Myocyte (in vitro differentiated cells): ENCODE measurements around the gene IGFN1. TPM values are rescaled to one million over a fixed set of nuclear protein-coding genes. Genes with fewer than 3 reads are reported as not detected.
"Not testable (repeated sequence)": the region's sequence is repeated elsewhere in the genome, so short reads cannot be mapped to it uniquely, and the experiment has no call there.

Experiments used
- DNase-seq: peaks from one replicate; pipeline ENCODE4 v3.0.0-alpha.2; 2012; ENCODE audit warnings: low read depth
- total RNA-seq: library from RNA; depleted of rRNA; stranded (reverse); fragments of >200 nt; gene quantifications from 2 replicates; pipeline ENCODE4 v1.2.3, GENCODE V29; 2014

IGFN1 gene
- total RNA-seq, 1 donor from 2014 or later = 0.29 TPM

DNA sequence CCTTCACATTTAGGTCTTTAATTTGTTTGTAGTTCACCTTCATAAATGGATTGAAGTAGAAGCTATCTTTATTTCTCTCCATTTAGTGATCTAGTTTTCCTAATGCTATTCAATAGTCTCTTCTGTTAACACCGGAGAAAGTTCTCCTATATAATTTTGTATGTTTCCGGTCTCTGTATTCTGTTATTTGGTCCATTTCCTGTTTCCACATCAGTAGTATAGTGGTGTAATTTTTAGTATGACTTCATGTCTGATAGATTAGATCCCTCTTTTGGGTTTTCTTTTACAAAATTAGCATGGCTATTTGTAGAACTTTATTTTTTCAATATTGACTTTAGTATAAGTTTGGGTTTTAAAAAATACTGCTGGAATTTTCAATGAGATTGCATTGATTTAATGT lies 51.1 kb downstream of the IGFN1 start:
- no peak for DNase-seq

GRCh38 chr1:201245082-201245481 lies 54.5 kb downstream of the IGFN1 start:
- no peak for DNase-seq

DNA sequence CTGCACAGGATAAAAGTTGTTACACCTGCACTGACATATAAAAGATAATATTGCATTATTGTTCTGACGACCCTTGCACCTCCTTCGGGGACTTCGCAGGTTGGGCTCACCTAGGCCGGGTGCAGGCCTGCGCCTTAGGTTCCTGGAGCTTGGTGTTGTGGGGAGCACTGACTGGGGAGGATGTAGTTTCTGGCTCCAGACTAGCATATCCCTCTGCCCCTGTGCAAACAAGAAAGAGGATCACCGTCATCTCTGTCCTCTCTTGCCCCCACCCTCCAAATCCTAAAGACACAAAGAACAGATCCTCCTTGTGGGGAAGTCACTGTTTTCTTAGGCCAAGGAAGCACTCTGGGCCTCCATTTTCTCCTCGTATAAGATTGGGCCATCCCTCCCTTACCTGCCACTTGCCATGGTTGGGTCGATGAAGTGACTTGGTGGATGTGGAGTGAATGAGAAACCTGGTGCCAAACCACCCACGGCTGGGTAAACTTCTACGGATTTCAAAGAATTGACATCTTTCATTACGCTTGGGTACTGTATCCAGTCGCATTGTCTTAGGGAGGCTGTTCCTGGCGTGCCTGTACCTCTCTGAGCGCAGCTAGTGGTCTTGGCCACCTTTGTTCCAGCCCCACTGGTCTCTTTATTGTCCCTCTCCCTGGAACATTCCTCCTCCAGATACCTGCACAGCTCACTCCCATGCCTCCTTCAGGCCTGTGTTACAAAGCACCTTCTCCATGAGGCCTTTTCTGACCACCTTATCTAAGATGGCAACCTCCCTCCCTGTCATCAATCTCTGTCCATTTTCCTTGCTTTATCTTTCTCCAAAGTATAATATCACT lies 58.3 kb downstream of the IGFN1 start:
- no peak for DNase-seq

GRCh38 chr1:201250326-201251011 lies 59.8 kb downstream of the IGFN1 start:
- no peak for DNase-seq

GRCh38 chr1:201251411-201251810 lies 60.8 kb downstream of the IGFN1 start:
- DNase-seq = no peak

GRCh38 chr1:201251851-201252430 lies 61.3 kb downstream of the IGFN1 start:
- no peak for DNase-seq

GRCh38 chr1:201252944-201253371 lies 62.3 kb downstream of the IGFN1 start:
- no peak for DNase-seq

DNA sequence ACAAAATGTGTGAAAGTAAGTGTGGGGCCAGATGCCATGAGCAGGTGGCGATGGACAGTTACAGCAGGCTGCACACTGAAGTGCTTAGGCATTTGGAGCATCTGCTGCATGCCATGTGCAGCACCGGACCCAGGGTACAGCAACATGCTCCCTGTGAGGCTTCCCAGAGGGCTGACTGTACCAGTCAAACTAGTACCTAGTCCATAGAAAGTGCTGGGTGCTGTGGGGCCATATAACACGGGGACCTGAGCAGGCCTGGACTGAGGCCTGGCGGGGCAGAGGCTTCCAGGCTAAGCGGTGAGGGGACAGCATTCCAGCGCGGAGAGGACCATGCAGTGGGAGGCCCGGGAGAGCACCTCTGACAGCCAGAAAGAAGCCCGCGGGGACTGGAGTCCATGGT lies 62.8 kb downstream of the IGFN1 start:
- peak; percentile 56 for DNase-seq

DNA sequence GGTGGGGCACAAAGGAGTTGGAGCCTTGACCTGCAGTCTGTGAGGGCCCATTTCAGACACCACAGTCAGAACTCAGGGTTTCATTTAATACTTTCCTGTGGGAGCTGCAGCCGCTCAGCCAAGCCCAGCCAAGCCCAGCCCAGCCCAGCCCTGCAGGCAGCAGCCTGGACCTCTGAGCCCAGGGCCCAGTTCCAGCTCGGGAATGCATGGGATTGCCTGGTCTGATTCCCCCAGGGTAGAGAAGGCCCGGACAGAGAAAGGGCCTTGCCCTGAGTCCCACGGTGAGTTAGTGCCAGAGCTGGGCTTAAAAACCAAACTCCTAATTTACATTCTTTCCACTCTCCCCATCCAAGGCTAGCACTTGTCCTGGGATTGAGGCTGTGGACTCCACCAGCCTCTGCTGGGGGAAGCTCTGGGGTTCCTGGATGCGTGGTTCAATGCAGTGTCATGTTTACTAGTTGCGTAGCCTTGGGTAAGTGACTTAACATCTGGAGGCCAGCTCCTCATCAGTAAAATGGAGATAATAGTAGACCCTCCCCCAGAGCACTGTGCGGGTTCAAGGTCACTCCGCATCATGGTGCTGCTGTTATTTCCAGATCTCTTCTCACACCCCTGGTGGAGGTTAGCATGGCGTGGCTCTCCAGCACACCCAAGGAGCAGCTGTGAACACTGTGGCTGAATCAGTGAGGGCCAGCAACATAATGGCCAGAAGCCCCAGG lies 63.4 kb downstream of the IGFN1 start:
- no peak for DNase-seq

DNA sequence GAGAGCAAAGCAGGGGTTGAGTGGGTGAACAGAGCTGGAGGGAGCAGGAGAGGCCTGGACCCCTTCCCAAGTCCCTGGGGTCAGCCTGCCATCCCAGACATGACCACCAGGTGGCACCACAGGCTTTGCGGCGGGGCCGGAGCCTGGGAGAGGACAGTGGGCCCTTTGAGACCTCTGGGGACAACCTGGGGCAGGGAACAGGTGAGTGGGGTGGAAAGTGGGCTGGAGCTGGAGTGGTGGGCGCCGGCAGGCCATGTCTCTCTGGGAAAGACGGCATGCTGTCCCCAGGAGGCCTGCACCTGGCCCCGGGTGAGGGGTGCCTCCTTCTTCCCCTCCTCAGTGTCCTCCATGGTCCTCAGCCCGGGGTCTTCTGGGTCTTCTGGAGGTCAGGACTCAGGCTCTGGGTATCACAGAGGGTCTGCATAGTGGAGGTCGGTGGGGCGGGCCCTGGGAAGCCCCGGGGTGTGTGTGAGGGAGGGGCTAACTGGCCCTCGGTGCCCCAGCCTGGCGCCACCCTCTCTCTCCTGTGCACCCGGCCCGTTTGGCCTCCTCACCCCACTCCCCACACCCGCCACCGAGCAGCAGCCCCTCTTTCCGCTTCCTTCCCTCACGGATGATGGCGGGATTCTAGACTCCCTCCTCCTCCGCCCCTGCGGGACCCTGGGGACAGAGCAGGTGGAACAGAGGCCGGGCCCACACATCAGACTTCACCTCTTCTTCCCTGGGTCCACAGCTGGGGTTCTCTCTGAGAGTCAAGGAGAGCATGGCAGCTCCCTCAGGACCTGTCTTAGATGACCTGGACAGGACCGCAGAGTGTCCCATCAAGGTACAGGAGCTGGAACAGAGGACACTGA lies 64.2 kb downstream of the IGFN1 start:
- peak; percentile 62 for DNase-seq

GRCh38 chr1:201255479-201256362 lies 65.1 kb downstream of the IGFN1 start:
- DNase-seq = no peak

- not testable (repeated sequence) for DNase-seq
Measured at GRCh38 chr1:201258132-201258531, 67.5 kb downstream of the IGFN1 start.

GRCh38 chr1:201258763-201259230 lies 68.2 kb downstream of the IGFN1 start:
- DNase-seq = no peak

DNA sequence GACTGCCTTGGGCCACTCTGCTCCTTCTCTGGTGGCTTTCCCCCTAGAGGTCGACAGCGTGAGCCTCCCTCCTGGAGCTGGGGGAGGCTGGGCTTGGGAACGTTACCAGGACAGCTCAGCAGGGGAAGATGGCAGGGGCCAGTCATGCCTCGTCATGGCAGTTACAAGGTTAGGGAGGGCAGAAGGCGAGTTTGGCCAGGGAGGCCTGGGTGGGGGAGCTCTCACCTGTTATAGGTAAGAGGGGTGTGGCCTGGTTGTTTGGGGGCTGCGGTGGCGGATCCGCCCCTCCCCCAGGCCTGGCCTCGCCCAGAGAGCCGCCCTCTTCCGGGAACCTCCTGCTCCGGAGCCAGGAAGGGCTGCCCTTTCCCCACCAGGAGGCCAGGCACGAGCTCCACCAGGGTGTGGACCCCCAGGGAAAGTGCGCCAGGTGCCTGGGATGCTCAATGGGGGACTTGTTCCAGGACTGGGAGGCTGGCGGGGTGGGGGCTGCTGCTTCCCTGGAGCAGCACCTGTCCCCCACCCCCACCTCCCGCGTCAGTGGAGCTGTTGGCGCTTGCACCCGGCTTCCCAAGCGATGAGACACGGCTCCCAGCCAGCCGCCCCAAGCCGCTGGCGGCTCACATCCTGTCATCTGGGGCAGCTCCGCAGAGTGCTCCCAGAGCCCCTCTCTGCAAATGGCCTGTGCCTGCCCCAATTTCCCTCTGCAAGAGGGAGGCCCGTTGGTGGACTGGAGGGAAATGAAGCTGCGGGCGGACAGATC lies 69.0 kb downstream of the IGFN1 start:
- DNase-seq = no peak

DNA sequence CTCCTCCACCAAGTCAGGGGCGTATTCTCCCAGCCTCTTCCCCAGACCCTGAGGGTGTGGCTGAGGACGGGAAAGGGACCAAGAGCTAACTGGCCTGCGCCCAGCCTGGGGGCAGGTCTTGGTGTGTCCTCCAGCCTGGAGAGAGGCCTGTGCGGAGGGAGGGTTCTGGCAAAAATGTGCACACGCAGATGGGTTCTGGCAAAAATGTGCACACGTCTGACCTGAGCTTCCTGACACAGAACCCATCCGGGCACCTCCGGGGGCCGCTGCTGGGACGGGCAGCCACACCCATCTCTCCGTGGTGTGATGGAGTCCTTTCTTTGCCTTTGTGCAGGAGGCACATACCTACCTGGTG lies 69.6 kb downstream of the IGFN1 start:
- no peak for DNase-seq

DNA sequence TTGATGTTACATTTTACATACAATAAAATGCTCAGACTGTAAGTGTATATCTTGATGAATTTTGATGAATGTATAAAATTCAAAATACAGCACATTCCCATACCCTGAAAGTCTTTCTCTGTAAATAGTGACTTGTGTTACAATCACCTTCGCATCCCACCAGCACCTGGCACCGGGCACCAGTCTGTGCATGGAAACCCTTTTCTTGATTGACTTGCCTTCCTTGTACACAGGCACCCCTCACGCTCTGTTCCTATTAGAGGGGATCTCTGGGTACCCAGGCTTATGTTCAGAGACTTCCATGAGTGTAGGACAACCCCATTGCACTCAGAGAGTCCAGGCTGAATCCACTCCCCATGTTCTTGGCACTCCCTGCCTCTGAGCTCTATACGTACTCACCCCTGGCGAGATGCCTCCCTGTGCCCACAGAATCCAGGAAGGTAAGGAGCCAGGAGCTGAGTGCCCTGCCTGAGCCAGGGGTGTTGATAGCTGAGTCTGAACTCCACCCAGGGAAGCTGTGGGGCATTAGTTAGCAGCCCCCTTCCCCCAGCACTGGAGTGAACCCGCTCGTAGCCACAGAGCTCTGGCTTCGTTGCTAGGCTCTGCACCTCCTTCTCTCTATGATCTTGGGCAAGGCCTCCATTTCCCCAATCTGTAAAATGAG lies 70.2 kb downstream of the IGFN1 start:
- DNase-seq = no peak

DNA sequence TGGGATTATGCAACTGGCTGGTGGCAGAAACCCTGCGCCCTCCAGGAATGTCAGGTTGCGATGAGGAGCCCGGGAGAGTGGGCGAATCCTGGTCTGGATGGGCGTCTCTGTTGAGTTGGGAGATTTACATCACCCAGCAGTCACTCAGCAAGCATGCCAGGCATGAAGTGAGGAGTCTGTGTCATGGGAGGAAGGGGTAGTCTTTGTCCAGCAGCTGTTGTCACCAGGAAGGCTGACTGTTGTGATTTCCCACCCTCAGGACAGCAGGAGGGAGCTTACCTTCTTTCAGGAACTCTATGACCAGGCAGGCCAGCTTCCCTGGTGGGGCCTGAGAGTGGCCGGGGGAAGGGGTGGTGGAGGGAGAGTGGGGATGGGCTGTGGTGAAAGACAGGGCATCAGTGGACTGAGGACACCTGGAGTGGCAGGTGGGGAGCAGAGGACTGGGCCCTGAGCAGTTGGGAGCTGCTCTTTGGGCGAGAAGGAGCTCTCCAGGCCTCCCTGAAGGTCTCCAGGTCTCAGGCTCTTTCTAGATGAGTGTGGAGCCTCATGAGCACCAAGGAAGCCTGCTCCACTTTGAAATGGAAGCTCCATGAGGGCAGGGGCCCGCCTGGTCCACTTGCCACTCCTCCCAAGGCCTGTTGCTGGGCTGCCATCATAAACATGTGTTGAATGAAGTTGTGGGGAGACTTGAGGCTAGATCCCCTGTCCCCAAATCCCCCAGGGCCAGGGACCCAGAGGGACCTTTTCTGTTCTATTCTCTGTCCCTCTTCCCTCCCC lies 71.3 kb downstream of the IGFN1 start:
- peak; percentile 50 for DNase-seq
